GM19023 (cell line): Measurements from ENCODE around the gene C10orf53.
"Not testable (repeated sequence)": the region's sequence is repeated elsewhere in the genome, so short reads cannot be mapped to it uniquely, and the experiment has no call there.

Experiments used
- ATAC-seq: cut with Tn5 transposase; IDR thresholded peaks from one replicate; pipeline ENCODE4 v1.9.1; 2021; ENCODE audit warnings: mild to moderate bottlenecking, moderate library complexity; ENCODE audit not compliant: unreplicated experiment

Gene C10orf53

DNA sequence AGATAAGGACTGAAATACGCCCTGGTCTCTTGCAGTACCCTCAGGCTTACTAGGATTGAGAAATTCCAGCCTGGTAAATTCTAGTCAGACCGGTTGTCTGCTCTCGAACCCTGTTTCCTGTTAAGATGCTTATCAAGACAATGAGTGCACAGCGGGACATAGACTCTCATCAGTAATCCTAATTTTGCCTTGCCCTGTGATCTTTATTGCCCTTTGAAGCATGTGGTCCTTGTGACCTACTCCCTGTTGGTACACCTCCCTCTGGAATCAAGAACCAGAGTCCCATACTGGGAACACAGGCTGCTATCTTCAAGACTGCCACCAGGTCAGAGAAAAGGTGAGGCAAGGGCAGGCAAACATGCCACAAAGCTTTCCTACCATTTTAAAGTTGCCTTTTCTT is 7.2 kb downstream of the C10orf53 start:
- ATAC-seq, result no peak

DNA sequence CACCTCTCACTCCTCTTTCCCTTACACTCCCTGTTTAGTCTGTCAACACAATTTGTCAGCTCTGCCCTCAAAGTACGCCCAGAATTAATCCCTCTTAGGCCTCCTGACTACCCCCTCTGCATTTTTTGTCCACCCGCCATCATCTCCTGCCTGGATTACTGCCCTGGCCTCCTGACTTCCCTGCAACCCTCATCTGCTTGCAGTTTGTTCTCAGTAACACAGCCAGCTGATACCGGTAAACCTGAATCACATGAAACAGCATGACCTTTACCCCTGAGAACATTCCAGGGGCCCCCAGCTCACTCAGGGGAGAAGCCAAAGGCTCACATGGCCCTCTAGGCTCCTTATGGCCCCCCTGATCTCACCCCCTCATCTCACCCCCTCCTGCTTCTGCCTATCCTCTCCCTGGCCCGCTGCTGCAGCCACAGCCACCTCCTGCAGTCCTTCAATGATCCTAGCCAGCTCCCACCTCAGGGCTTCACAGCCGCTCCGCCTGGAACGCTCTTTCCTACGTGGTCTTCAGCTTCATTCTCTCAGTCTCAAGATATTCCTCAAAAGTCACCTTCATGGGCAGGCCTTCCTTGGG is 8.9 kb downstream of the C10orf53 start:
- no peak for ATAC-seq

DNA sequence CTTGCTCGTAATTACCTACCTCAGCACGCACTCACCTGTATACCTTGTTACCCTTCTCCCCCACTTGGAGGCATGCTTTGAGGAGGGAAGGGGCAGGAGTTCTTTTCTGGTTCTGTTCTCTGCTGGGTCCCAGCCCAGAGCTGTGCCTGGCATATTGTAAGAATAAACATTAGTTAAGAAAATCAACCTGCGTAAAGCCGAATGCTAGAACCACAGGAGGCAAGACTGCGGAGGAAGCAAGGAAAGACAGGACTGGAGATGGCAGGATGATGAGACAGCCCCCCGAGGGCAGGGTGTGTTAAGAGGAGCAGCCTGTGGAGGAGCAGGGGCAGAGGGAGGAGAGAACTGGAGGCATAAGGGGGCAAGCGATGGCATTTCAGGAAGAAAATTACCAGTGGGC is 9.5 kb downstream of the C10orf53 start:
- ATAC-seq, result no peak

DNA sequence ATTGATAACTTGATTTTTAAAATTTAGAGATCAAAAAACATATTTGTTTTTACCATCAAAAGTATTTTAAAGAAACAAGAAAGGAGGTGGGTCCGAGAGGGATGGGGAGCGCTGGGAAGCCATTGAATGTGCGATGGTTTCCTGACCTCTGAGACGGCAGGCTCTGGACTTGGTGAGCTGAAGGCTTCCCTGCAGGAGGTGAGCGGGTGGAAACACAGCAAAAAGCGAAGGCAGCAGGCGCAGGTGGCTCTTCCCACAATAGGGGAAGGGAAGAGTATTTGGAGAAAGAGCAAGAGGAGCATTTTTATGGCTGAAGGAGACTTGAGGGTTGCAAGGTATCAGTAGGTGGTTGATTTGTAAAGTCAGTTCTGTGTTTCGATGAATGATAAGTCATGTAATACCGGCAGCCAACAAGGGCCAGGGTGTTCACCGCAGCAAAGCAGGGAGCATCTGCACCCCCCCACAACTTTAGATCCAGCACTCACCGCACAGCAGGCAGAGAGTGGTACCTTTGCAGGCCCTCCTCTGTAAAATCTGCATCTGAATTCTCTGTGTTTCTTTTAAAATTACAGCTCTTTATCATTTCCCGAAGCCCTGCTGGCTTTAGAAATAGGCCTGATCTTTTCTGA is 10.5 kb downstream of the C10orf53 start:
- ATAC-seq, result no peak

DNA sequence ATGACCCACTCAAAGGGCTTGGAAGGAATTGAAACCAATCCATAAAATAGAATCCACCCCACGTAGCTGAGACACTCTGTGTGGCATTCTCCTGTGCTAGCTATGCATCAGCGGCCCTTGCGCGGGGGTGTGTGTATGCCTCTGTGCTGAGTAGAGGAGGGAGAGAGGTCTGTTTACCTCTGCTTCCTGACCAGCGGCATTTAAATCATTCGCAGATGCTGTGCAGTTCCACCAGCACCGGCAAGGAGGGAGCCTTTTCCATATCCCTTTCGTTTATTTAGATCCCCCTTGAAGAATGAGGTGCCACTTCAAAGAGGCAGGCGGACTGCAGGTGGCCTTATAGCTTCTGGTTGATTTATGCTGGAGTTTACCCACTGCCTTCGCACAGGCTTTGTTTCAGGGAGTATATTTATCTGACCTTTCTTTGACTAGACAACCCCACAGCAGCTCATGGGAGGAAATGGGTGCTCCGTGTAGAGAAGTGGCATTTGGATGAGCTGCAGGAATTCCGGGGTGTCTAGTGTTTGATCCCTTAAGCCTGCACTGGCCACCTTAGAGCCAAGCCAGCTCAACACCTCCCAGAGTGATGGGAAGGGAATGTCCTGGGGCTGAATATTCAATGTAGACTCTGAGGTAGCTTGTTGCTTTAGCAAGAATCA is 11.4 kb downstream of the C10orf53 start:
- ATAC-seq, result no peak

DNA sequence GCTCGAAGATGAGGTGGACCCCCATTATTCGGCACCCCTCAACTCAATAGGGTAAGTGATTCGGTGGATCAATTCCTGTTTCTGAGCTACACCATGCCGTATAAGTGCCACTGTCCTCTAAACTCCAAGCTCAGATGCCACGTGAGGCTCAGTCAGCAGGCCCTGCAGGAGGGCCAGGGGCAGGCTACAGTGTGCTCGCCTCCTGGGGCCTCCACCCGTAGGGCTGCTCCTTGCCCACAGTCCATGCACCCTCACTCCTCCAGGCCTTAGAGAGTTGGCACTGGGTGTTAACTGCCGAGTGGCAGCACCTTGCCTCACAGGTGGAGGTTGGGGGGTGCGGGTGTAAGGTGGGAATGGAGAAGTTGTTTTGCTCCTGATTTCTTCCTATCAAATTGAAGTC is 12.1 kb downstream of the C10orf53 start:
- no peak for ATAC-seq

DNA sequence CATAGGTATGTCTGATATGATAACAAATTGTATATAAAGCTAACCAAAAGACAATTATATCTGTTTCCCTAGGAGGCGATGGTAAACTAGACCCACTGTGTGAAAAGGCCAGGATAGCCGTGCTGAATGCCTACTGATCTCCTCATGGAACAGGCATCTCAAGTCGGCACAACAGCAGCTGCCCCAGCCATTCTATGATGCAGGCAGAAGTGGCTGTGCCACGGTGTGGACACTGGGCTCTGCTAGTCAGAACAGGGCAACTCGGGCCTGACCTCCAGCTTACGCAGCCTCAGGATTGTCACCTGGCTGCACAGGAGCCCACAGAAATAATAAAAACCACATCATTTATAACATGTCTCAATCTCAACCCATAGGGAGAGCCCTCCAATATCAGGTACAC is 15.0 kb downstream of the C10orf53 start:
- ATAC-seq, result no peak

DNA sequence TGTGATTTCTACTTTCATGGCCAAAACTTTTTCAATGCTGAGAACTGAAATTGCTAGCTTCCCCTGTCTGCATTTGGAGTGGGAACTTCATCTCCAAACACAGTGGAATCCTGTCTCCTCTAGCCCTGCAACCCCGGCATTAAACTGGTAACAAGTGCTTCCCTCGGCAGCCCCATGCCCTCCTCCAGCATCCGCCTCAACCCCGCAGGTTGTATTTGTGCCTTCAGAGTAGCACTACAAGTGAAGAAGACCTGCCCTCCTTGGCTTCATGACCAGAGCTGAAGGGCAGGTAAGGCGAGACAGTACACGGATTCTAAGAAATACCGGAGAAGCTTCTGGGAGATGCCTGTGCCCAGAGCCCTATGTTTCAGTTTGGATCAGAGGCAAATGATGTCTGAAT is 16.9 kb downstream of the C10orf53 start:
- no peak for ATAC-seq

DNA sequence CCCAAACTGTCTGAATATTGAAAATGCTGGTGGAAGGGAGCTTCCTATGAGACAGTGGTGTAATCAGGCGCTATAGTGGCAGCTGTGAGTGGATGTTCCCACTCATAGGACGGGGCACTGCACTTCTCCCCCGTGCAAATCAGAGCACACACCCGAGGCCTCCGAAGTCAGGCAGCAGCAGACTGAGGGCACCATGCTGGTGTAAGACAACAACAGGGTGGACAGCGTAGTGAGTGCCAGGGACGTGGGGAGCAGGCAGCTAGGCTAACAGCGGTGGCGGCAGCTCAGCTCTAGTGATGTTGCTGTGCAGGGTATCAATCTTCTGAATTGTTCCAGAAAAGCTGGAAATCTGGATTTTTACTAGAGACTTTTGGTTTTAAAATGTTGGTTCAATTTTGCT is 19.2 kb downstream of the C10orf53 start:
- ATAC-seq, result no peak

DNA sequence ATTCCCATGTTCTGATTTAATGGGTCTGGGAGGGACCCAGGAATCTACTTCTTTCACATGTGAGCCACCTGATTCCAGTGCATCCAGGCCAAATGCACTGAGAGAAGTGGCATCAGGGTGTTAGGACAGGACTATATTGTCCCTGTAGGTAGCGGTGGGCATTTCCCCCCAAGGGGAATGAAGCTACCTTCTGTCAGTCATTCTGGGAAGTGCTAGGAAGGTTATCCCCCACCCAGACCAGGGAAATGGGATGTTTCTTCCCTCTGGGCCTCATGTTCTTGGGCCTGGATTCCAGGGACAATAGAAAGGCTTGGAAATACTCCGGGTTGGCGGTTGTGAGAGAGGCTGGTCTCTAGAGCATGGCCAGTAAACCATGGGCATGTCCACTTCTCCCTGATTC is 20.8 kb downstream of the C10orf53 start:
- ATAC-seq, result no peak

DNA sequence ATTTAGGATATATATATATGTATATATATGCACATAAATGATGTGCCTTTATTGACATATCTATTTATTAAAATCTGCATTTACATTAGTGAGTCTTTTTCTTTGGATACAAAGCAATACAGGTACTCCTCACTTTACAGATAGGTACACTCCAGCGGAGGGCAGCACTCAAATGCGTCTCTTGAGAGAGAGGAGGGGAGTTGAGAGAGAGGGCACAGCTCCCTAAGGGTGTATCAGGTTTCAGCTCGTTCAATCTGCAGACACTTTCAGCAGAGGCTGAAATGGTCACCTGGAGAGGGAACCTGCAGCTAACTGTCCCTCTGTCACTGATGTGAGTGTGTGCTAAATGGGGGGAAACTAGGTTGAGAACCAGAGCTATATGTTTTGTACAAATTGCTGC is 21.5 kb downstream of the C10orf53 start:
- ATAC-seq, result no peak

DNA sequence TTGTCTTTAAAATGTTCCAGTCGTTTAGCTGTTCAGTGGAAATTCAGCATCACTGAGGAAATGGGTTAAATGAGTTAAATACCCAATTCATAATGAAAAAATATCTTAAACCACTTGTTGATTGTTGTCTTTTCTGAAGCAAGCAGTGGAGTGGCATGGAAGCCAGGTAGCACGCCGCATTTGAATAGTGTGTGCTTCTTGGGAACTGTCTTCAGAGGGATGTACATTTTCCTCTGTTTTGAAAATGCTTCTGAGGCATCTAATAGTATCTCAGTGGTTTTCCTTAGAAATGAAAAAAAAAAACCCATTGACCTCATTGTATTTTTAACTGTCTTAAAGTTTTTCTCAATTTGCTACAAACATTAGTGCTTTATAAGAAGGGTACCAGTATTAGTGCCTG is 28.1 kb downstream of the C10orf53 start:
- no peak for ATAC-seq

DNA sequence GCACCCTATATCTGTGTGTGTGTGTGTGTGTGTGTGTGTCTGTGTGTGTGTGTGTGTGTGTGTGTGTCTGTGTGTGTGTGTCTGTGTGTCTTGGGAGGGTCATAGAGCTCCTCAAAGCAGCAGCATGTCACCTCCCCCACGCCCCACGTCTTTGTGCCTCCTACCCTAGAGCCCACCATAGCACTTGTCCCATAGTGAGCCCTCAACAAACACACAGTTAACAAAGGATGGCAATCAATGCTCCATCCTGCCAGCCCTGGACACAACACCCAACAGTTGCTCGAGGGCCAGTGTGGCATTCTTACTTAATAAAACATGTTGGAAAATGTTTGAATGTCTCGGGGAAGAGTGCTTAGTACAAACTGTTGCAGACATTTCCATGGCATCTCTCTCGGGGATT is 30.5 kb downstream of the C10orf53 start:
- no peak for ATAC-seq

DNA sequence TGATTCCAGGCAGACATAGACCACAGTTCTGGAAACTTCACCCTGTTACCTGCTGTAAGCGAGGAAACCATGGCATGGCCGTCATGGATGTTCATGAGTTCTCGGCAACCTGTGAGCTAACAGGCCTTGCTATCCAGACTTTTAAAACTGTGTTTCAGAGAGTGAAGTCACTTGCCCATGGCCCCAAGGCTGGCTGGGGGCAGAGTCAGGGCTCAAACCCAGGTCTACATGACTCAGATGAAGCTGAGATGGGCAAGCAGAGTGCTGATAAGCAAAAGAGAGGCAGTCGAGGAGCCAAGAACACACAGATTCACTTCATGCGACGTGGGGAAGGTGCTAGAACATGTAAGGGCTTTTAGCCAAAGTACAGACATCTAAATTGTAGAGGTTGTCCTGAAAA is 31.5 kb downstream of the C10orf53 start:
- ATAC-seq, result no peak

DNA sequence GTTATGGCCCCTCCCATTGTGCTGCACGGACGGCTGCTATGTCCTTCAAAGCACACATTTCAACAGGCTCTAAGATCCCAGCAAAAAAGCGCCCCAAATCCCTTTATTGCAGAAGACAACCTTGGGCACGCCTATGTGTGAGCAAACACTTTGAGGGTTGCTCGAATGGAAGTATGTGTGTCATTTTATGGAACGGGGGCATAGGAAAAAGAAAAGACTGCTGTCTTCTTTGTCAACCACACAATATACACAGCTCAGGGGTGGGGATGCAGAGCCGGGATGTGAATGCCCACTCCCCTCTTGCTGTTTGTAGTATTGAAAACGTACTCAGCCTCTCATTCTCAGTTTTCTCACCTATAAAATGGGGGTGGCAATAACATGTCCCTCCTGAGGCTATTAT is 32.0 kb downstream of the C10orf53 start:
- no peak for ATAC-seq

DNA sequence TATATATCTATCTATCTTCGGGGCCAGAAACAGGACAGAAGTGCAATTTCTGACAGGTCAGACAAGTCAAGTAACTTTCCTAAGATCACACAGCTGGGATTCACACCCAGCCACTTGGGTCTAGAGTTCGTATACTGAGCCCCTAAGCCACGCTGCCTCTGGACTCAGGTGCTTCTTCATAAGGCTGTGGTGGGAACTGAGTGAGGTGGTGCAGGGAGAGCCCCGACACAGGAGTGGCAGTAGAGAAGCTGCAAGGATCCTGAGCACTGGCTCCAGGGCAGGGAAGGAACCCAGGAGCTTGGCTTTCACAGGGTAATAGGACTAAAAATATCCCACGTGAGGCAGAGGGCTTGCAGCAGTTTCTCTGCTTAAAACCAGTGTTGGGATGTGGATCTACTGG is 33.8 kb downstream of the C10orf53 start:
- no peak for ATAC-seq

DNA sequence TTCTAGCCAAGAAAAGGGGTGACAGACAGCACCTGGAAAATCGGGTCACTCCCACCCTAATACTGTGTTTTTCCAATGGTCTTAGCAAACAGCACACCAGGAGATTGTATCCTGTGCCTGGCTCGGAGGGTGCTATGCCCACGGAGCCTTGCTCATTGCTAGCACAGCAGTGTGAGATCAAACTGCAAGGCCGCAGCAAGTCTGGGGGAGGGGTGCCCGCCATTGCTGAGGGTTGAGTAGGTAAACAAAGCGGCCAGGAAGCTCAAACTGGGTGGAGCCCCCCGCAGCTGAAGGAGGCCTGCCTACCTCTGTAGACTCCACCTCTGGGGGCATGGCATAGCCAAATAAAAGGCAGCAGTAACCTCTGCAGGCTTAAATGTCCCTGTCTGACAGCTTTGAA is 35.7 kb downstream of the C10orf53 start:
- ATAC-seq, result not testable (repeated sequence)

DNA sequence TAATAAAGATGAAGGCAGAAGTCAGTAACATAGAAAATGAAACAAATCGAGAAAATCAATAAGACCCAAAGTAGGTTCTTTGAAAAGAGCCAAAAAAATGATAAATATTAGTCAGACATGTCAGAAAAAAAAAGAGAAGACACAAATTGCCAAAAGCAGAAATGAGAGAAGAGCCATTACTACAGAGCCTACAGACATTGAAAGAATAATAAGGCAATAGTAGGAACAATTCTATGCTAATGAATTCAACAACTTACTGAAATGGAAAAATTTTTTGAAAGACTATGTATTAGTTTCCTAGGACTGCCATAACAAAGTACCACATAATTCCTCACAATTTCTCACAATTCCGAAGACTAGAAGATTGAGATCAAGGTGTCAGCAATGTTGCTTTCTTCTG is 47.1 kb downstream of the C10orf53 start:
- ATAC-seq, result no peak

DNA sequence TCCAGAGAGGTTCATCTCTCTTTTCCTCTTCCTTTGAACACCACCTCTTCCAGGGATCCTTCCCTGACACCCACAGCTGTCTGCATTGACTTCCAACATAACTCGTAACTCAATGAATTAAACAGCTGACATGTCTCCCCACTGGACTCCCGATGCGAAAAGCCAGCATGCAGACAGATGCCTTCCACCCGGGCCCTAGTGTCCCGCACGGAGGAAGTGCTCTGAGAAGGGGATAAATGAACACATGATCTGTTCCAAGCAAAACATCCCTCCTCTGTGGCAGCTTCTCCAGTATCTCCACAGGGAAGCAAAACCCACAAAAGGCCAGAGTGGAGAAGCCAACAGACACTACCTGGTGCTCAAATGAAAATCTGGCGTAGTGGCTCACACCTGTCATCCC is 54.4 kb downstream of the C10orf53 start:
- no peak for ATAC-seq

DNA sequence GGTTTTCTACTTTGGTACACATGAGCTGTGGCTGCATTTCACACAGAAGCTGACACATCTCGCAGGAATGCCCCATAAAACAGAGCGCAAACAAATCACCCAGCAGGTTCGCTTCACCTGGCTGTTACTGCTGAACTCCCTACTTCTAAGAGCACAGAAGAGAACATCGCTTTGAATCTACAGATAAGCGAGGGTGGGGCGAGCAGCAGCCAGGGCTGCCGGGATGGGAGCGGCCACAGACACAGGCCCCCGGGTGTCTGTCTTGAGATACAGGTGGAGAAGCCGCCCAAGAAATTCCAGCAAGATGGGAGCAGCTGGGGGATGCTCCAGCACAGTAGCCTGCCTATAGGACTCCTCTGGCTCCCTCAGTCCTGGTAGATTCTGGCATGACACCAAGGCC is 55.2 kb downstream of the C10orf53 start:
- no peak for ATAC-seq

DNA sequence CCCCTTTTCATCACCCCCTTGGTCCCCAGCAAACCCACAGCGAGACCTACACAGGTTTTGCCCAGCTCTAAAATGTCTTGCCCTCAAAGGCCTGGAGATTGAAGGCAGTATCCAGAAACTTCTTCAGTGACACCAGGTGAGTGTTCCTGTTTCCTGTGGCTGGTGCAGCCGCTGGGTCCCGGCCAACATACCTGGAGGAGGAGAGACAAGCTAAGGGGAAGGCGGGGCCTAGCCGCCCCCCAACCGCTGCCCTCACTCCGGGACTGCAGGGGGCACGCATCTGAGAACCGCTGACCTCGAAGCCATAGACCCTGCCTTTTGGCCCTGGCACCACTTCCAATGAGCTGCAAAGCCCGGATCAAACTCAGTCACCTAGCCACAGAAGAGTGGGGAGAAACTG is 55.7 kb downstream of the C10orf53 start:
- no peak for ATAC-seq

DNA sequence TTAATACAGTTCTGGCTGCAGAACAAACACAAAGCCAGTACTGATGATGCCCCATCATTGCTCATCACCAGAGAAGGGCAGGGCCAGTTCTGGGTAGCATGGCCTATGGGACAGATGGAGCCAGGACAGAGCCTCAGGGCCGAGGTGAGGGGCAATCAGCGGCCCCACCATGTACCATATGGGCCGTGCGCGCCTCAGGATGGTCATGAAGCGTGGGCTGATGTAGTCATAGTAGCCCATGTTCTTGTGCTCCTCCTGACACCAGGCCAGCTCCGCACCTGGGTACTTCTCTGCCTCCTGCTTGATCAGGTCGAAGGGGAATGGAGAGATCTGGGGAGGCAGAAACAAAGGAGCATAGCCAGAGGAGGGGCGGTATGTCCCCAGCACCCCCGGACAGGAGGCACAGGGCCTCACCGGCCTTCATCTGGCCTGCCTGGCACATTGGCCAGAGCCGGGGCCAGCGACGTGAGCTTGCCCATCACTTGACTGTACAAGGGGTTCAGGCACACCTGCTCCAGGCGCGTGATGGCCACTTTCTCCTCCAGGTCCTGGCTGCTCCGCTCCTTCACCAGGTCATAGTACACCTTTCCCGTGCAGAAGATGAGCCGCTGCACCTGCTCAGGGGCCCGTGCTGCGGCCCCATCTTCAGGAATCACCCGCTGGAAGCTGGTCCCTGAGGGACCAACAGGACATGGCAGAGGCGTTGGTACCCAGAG is 56.6 kb downstream of the C10orf53 start:
- no peak for ATAC-seq
